Uterus (tissue), 2 donors: ENCODE results near the gene NRM.

ENCODE experiments used
- POLR2A ChIP-seq, 2 donors: fragments of 450-650 bp; IDR thresholded peaks; one replicate each; pipeline ENCODE4 v1.6.1; 2016; ENCODE audit warnings: antibody characterized with exemption in 2 of 2, mild to moderate bottlenecking in 1 of 2, moderate library complexity in 1 of 2
- TF ChIP-seq, protein P1 (sequence below), 4 experiments: fragments of 200-600 bp in 2 of 4; fragments of 450-650 bp in 2 of 4; sonication (generic) in 2 of 4; IDR thresholded peaks; one replicate each; pipeline ENCODE4 v1.5.1; 2016 to 2019; ENCODE audit warnings: antibody characterized with exemption in 4 of 4, mild to moderate bottlenecking in 2 of 4, moderate library complexity in 1 of 4

DNA sequence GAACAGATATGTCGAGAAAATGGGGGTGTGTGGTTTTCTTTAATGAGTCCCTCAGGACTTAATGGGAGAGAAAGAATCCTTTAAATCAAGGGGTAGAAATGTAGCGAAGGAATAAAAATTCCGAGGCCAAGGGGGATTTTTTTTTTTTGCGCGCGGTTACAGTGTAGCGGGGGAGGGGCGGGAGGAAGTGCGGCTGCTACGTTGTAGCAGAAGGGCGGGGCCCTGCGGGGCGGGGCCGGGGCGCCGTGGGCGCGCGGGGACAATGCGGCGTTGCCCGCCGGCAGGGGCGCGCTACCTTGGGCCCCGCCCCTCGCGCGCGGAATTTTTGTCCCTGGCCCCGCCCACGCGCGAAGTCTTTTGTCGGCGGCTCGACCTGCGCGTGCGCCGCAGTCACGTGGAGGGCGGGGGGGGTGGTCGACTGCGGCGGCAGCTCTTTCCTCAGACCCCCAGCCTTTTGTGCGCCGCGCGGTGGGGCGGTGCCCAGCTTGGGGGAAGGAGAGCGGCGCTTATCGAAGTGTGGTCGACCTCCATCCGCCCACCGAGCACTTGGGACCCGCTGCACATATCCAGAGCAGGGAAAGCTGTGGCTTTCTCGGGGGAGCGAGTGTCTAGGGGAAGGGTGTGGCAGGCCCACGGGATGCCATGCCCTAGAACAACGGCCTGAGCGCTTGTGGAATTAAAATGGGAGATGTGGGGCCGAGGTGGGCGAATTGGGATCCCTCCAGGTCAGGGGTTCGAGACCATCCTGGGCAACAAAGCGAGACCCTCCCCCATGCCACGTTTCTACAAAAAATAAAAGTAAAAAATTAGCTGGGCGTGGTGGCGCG is 30.6 kb upstream of the NRM start:
- TF ChIP-seq, protein P1, sequence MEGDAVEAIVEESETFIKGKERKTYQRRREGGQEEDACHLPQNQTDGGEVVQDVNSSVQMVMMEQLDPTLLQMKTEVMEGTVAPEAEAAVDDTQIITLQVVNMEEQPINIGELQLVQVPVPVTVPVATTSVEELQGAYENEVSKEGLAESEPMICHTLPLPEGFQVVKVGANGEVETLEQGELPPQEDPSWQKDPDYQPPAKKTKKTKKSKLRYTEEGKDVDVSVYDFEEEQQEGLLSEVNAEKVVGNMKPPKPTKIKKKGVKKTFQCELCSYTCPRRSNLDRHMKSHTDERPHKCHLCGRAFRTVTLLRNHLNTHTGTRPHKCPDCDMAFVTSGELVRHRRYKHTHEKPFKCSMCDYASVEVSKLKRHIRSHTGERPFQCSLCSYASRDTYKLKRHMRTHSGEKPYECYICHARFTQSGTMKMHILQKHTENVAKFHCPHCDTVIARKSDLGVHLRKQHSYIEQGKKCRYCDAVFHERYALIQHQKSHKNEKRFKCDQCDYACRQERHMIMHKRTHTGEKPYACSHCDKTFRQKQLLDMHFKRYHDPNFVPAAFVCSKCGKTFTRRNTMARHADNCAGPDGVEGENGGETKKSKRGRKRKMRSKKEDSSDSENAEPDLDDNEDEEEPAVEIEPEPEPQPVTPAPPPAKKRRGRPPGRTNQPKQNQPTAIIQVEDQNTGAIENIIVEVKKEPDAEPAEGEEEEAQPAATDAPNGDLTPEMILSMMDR (IDR thresholded peaks at IDR 0.05): peak; percentile 35 to 70 (median 64)
- peak; percentile 47 to 67 for TF ChIP-seq POLR2A (IDR thresholded peaks at IDR 0.05)
